HAP-1 (cell line): Measurements from ENCODE around the gene EPHA2.
"Not testable (repeated sequence)": the region's sequence is repeated elsewhere in the genome, so short reads cannot be mapped to it uniquely, and the experiment has no call there.

Experiments used
- DNase-seq, 2 experiments: peaks; one replicate each; pipeline ENCODE4 v3.0.0-alpha.2; 2016 to 2020; ENCODE audit warnings: low spot score in 2 of 2
- H3K27me3 ChIP-seq: fragments of 250-450 bp; sonication (Bioruptor Pico); 2 replicates; pipeline ENCODE4 v1.5.1; 2020; ENCODE audit warnings: low read depth, mild to moderate bottlenecking, moderate library complexity
- H3K36me3 ChIP-seq: fragments of 250-450 bp; sonication (Bioruptor Pico); replicated peaks from 2 replicates; pipeline ENCODE4 v1.5.1; 2020; ENCODE audit warnings: mild to moderate bottlenecking
- H3K4me1 ChIP-seq: fragments of 250-450 bp; sonication (Bioruptor Pico); 2 replicates; pipeline ENCODE4 v1.5.1; 2020; ENCODE audit warnings: mild to moderate bottlenecking
- H3K4me3 ChIP-seq: fragments of 250-450 bp; sonication (Bioruptor Pico); 2 replicates; pipeline ENCODE4 v1.5.1; 2020; ENCODE audit warnings: mild to moderate bottlenecking, moderate library complexity
- H3K9me3 ChIP-seq: fragments of 250-450 bp; sonication (Bioruptor Pico); 2 replicates; pipeline ENCODE4 v1.5.1; 2020; ENCODE audit warnings: mild to moderate bottlenecking, moderate library complexity
- in situ Hi-C: fragments of 300-500 bp; cut with MboI; formaldehyde crosslinking; loops from 3 replicates; pipeline ENCODE4 v1.14.3; 2020; ENCODE audit warnings: low sequenced_read_pairs, inconsistent platforms, mixed read lengths

EPHA2 gene

GRCh38 chr1:16114527-16115467 lies 41.1 kb downstream of the EPHA2 start:
- Histone ChIP-seq H3K36me3 (no peaks in the 10 kb centered on the region), H3K4me1 (no peaks in the 10 kb centered on the region), H3K9me3 (no peaks in the 10 kb centered on the region), H3K4me3 (no peak overlapping the region), H3K27me3 (peaks cover 3% of the 10 kb centered on the region; the same call in 1 of the 2 replicates)
- in situ Hi-C loops = no loop called here
- DNase-seq = no peak

- DNase-seq = no peak
- no peak overlapping the region for H3K4me3 ChIP-seq
- peaks cover 3% of the 10 kb centered on the region; the same call in 1 of the 2 replicates for H3K27me3 ChIP-seq
- in situ Hi-C loops = no loop called here
- no peaks in the 10 kb centered on the region for H3K36me3 ChIP-seq
- peaks cover 8% of the 10 kb centered on the region for H3K9me3 ChIP-seq
- no peaks in the 10 kb centered on the region for H3K4me1 ChIP-seq
Observed at GRCh38 chr1:16112596-16113555, 43.0 kb downstream of the EPHA2 start.

GRCh38 chr1:16111771-16112595 lies 43.9 kb downstream of the EPHA2 start:
- in situ Hi-C loops = no loop called here
- DNase-seq = no peak
- Histone ChIP-seq H3K36me3 (no peaks in the 10 kb centered on the region), H3K27me3 (peaks cover 3% of the 10 kb centered on the region; the same call in 1 of the 2 replicates), H3K4me1 (no peaks in the 10 kb centered on the region), H3K9me3 (peaks cover 10% of the 10 kb centered on the region), H3K4me3 (no peak overlapping the region)

GRCh38 chr1:16110884-16111283 lies 45.0 kb downstream of the EPHA2 start:
- Histone ChIP-seq H3K4me3 (no peak overlapping the region), H3K27me3 (peaks cover 3% of the 10 kb centered on the region; the same call in 1 of the 2 replicates), H3K9me3 (peaks cover 10% of the 10 kb centered on the region), H3K4me1 (no peaks in the 10 kb centered on the region), H3K36me3 (no peaks in the 10 kb centered on the region)
- in situ Hi-C loops = no loop called here
- DNase-seq = no peak

GRCh38 chr1:16110456-16110855 lies 45.4 kb downstream of the EPHA2 start:
- Histone ChIP-seq H3K4me1 (no peaks in the 10 kb centered on the region), H3K4me3 (no peak overlapping the region), H3K9me3 (peaks cover 10% of the 10 kb centered on the region), H3K36me3 (no peaks in the 10 kb centered on the region), H3K27me3 (peaks cover 3% of the 10 kb centered on the region; the same call in 1 of the 2 replicates)
- no peak for DNase-seq
- in situ Hi-C loops = no loop called here

DNA sequence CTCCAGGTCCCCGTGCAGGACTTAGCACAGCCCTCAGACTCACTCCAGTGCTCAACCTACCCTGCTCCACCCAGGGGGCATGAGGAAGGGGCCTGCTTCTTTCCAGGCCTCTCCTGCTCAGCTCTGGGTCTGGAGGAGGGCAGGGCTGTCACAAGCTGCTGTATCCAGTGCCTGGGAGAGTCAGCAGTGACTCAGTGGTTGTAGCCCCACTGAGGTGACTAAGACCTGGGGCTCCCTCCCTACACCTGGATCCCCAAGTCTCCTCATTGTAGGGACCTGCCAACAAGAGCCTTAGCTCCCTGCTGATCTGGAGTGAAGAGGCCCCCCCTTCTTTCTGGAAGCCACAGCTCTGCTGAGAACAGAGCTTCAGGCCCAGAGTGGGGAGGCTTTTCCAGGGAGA lies 46.3 kb downstream of the EPHA2 start:
- H3K27me3 ChIP-seq = peaks cover 3% of the 10 kb centered on the region; the same call in 1 of the 2 replicates
- H3K4me1 ChIP-seq = no peaks in the 10 kb centered on the region
- H3K4me3 ChIP-seq = no peak overlapping the region
- in situ Hi-C loops = no loop called here
- peaks cover 10% of the 10 kb centered on the region for H3K9me3 ChIP-seq
- H3K36me3 ChIP-seq = no peaks in the 10 kb centered on the region
- DNase-seq = no peak

DNA sequence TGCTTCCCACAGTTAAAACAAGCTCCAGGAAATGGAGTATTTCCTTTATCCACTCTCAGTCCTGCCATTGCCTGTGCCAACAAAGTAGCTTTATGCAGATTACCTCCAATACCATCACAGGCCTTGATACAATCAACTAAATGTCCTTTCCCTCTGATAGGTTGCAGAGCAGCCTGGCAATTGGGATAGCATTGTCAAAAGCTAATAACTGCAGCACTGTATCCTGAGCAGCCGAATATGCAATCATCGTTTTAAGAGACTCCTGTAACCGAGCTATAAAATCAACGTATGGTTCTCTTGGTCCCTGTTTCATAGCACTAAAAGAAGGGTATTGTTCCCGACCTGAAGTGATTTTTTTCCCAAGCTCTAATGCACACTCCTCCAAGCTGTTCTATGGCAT lies 48.8 kb downstream of the EPHA2 start:
- H3K4me3 ChIP-seq, in situ Hi-C loops, H3K4me1 ChIP-seq, H3K36me3 ChIP-seq, H3K27me3 ChIP-seq, DNase-seq: not testable (repeated sequence)
- H3K9me3 ChIP-seq = peaks cover 16% of the 10 kb centered on the region

GRCh38 chr1:16101623-16102022 lies 54.2 kb downstream of the EPHA2 start:
- Histone ChIP-seq H3K36me3 (no peaks in the 10 kb centered on the region), H3K27me3 (no peaks in the 10 kb centered on the region), H3K4me3 (no peak overlapping the region), H3K4me1 (no peaks in the 10 kb centered on the region), H3K9me3 (peaks cover 6% of the 10 kb centered on the region)
- no peak for DNase-seq
- in situ Hi-C loops = no loop called here

- no peaks in the 10 kb centered on the region for H3K4me1 ChIP-seq
- peaks cover 6% of the 10 kb centered on the region for H3K9me3 ChIP-seq
- peaks cover 11% of the 10 kb centered on the region; the same call in 1 of the 2 replicates for H3K27me3 ChIP-seq
- no peak for DNase-seq
- no peaks in the 10 kb centered on the region for H3K36me3 ChIP-seq
- H3K4me3 ChIP-seq = no peak overlapping the region
- in situ Hi-C loops = no loop called here
Observed at GRCh38 chr1:16099412-16099811, 56.5 kb downstream of the EPHA2 start.

- no peaks in the 10 kb centered on the region for H3K36me3 ChIP-seq
- H3K4me3 ChIP-seq = no peak overlapping the region
- no peak for DNase-seq
- H3K27me3 ChIP-seq = peaks cover 11% of the 10 kb centered on the region; the same call in 1 of the 2 replicates
- H3K9me3 ChIP-seq = no peaks in the 10 kb centered on the region
- in situ Hi-C loops = no loop called here
- H3K4me1 ChIP-seq = no peaks in the 10 kb centered on the region
Observed at GRCh38 chr1:16095447-16095846, 60.4 kb downstream of the EPHA2 start.

DNA sequence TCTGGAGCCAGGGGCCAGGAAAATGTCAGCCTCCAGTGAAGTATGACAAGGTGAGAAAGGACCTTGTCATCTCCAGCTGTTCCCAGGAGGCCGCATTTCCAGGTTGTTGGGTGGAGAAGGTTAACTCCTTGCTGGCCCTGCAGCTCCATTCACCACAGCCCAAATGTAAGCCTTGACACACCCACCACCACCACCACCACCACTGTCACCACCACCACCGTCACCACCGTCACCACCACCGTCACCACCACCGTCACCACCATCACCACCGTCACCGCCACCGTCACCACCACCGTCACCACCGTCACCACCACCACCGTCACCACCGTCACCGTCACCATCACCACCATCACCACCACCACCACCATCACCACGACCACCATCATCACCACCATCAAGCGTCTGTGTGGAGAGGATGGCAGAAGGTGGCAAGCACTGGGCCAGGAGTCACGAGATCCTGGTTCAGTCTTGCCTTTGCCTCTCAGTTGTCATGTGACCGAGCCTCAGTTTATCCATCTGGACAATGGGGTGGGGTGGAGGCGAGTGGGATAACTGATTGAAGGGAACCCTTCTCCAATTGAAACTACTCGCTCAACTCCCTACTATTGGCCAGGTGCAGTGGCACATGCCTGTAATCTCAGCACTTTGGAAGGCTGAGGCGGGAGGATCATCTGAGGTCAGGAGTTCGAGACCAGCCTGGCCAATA lies 61.3 kb downstream of the EPHA2 start:
- in situ Hi-C loops = no loop called here
- no peak for DNase-seq
- Histone ChIP-seq H3K27me3 (peaks cover 11% of the 10 kb centered on the region; the same call in 1 of the 2 replicates), H3K4me3 (no peak overlapping the region), H3K4me1 (no peaks in the 10 kb centered on the region), H3K9me3 (no peaks in the 10 kb centered on the region), H3K36me3 (no peaks in the 10 kb centered on the region)

- no peaks in the 10 kb centered on the region for H3K4me1 ChIP-seq
- H3K4me3 ChIP-seq = no peak overlapping the region
- no peak for DNase-seq
- in situ Hi-C loops = no loop called here
- no peaks in the 10 kb centered on the region for H3K36me3 ChIP-seq
- no peaks in the 10 kb centered on the region for H3K9me3 ChIP-seq
- H3K27me3 ChIP-seq = peaks cover 11% of the 10 kb centered on the region; the same call in 1 of the 2 replicates
Observed at GRCh38 chr1:16093611-16094010, 62.3 kb downstream of the EPHA2 start.
